HepG2 (cell line): ENCODE results near the gene ZNF33A. TPM values are rescaled to one million over a fixed set of nuclear protein-coding genes. Genes with fewer than 3 reads are reported as not detected.

Experiments
- FOXK2 ChIP-seq: fragments of 450-650 bp; IDR thresholded peaks from 2 replicates; pipeline ENCODE4 v1.6.1; 2016
- GTF2F1 ChIP-seq: fragments of 150-350 bp; IDR thresholded peaks from 2 replicates; pipeline ENCODE4 v1.6.1; 2014; ENCODE audit warnings: low read length
- NONO ChIP-seq, 2 experiments: fragments of 450-650 bp in 1 of 2; sonication (generic) in 1 of 2; formaldehyde crosslinking in 1 of 2; IDR thresholded peaks in 1 of 2; conservative IDR thresholded peaks in 1 of 2; 2 replicates each; pipeline versions ENCODE4 v1.6.1 to v1.8.0; 2017 to 2022; ENCODE audit warnings: mild to moderate bottlenecking in 1 of 2, missing genetic modification reagents in 1 of 2, moderate library complexity in 1 of 2
- SAFB2 ChIP-seq: sonication (generic); formaldehyde crosslinking; IDR thresholded peaks from 2 replicates; pipeline ENCODE4 v1.5.1; 2020; ENCODE audit warnings: missing genetic modification reagents, low read depth, mild to moderate bottlenecking, borderline replicate concordance
- TAF1 ChIP-seq: sonication (generic); formaldehyde crosslinking; IDR thresholded peaks from 2 replicates; pipeline ENCODE4 v1.4.0; 2020; ENCODE audit warnings: missing genetic modification reagents
- ZBTB21 ChIP-seq: sonication (generic); formaldehyde crosslinking; IDR thresholded peaks from 2 replicates; pipeline ENCODE4 v1.4.0; 2020; ENCODE audit warnings: missing genetic modification reagents
- ZNF256 ChIP-seq: sonication (generic); formaldehyde crosslinking; conservative IDR thresholded peaks from 2 replicates; pipeline ENCODE4 v1.4.0; 2020; ENCODE audit warnings: missing genetic modification reagents
- ZNF354B ChIP-seq: sonication (generic); formaldehyde crosslinking; IDR thresholded peaks from 2 replicates; pipeline ENCODE4 v1.8.0; 2022; ENCODE audit warnings: mild to moderate bottlenecking, missing genetic modification reagents
- ZNF713 ChIP-seq: sonication (generic); formaldehyde crosslinking; IDR thresholded peaks from 2 replicates; pipeline ENCODE4 v1.4.0; 2020; ENCODE audit warnings: mild to moderate bottlenecking, missing genetic modification reagents
- ZZZ3 ChIP-seq: sonication (generic); formaldehyde crosslinking; IDR thresholded peaks from 2 replicates; pipeline ENCODE4 v1.4.0; 2020; ENCODE audit warnings: missing genetic modification reagents, mild to moderate bottlenecking, borderline replicate concordance
- polyA plus RNA-seq, 8 experiments: library from polyadenylated mRNA; depleted of rRNA in 3 of 8; stranded (reverse) in 7 of 8; unstranded in 1 of 8; fragments of >200 nt; fragmentation: Illumina TruSeq in 4 of 8; extraction: Trizol in 4 of 8; gene quantifications; 2 replicates each; pipeline versions ENCODE4 v1.2.1 to v1.2.3, GENCODE V29; 2011 to 2016; ENCODE audit warnings: low read depth in 4 of 8, missing spikeins in 1 of 8, mixed read lengths in 1 of 8; ENCODE audit not compliant: insufficient read depth in 1 of 8
- total RNA-seq, 5 experiments: library from RNA; depleted of rRNA; stranded (reverse); fragments of >200 nt; fragmentation: Illumina TruSeq; extraction: Trizol; gene quantifications; 2 replicates each; pipeline ENCODE4 v1.2.3, GENCODE V29; 2016; ENCODE audit warnings: low read depth in 1 of 5
- TF ChIP-seq, protein P1 (sequence below): sonication (generic); formaldehyde crosslinking; IDR thresholded peaks from 2 replicates; pipeline ENCODE4 v1.4.0; 2020; ENCODE audit warnings: missing genetic modification reagents
- TF ChIP-seq, protein P2 (sequence below): sonication (generic); formaldehyde crosslinking; IDR thresholded peaks from 2 replicates; pipeline ENCODE4 v1.5.0; 2020; ENCODE audit warnings: mild to moderate bottlenecking, low read depth, missing genetic modification reagents, borderline replicate concordance
- TF ChIP-seq, protein P3 (sequence below): sonication (generic); formaldehyde crosslinking; IDR thresholded peaks from 2 replicates; pipeline ENCODE4 v1.4.0; 2020; ENCODE audit warnings: missing genetic modification reagents
- TF ChIP-seq, protein P4 (sequence below): sonication (generic); formaldehyde crosslinking; IDR thresholded peaks from 2 replicates; pipeline ENCODE4 v1.5.1; 2020; ENCODE audit warnings: mild to moderate bottlenecking, missing genetic modification reagents, moderate library complexity

Gene ZNF33A
- total and polyA plus RNA-seq, 2 of the 13 experiments (the other 11 are each of a cell fraction or from before 2014, with no cell fraction given) = 13.1 to 22.5 TPM

DNA sequence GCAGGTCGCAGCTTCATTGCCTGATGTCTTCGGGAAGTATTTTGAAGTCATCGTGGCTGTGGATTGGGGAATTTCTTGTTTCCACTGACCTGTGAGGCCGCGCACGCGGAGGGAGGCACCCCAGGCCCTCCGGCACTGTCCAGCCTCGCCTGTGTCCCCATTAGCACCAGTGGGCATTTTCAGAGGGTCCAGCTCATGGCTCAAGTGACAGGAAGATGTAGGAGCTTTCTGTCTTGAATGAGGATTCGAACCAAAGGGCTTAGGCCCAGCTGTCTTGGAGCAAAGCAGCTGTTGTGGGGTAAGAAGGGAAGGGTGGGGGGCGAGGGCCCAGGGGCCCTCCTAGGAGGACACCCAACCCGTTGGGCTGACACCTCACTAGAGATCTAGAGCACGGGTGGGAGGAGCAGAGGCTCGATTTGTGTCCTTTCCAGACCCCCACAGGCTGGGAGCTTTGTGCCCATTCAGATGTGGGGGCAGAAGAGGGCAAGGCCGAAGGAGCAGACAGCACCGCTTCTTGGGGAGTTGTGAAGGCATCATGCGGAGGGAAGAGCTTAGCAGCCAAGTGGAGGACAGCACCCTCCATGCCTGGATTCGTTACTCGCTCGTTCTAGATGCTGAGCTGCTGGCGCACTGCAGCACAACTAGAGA lies 84.6 kb downstream of the ZNF33A start (continued):
- TF ChIP-seq ZNF256 (no peak), ZBTB21 (no peak), ZZZ3 (CRISPR knock-in tag) (no peak), ZNF354B (CRISPR knock-in tag) (0 out of 2 replicates have a peak, but pooled peaks have one; percentile 11), TAF1 (no peak), NONO (IDR thresholded peaks at IDR 0.05) (no peak), NONO (CRISPR knock-in tag; conservative IDR thresholded peaks at IDR 0.05) (peak; percentile 7; the same call in 1 of the 2 replicates), ZNF713 (CRISPR knock-in tag) (0 out of 2 replicates have a peak, but pooled peaks have one; percentile 5), GTF2F1 (no peak), FOXK2 (no peak), SAFB2 (no peak)
- TF ChIP-seq, protein P1, sequence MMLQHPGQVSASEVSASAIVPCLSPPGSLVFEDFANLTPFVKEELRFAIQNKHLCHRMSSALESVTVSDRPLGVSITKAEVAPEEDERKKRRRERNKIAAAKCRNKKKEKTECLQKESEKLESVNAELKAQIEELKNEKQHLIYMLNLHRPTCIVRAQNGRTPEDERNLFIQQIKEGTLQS (CRISPR knock-in tag) = no peak
- TF ChIP-seq, protein P2, sequence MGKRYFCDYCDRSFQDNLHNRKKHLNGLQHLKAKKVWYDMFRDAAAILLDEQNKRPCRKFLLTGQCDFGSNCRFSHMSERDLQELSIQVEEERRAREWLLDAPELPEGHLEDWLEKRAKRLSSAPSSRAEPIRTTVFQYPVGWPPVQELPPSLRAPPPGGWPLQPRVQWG (CRISPR knock-in tag) = no peak
- TF ChIP-seq, protein P3, sequence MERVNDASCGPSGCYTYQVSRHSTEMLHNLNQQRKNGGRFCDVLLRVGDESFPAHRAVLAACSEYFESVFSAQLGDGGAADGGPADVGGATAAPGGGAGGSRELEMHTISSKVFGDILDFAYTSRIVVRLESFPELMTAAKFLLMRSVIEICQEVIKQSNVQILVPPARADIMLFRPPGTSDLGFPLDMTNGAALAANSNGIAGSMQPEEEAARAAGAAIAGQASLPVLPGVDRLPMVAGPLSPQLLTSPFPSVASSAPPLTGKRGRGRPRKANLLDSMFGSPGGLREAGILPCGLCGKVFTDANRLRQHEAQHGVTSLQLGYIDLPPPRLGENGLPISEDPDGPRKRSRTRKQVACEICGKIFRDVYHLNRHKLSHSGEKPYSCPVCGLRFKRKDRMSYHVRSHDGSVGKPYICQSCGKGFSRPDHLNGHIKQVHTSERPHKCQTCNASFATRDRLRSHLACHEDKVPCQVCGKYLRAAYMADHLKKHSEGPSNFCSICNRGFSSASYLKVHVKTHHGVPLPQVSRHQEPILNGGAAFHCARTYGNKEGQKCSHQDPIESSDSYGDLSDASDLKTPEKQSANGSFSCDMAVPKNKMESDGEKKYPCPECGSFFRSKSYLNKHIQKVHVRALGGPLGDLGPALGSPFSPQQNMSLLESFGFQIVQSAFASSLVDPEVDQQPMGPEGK (CRISPR knock-in tag) = 0 out of 2 replicates have a peak, but pooled peaks have one; percentile 17
- TF ChIP-seq, protein P4, sequence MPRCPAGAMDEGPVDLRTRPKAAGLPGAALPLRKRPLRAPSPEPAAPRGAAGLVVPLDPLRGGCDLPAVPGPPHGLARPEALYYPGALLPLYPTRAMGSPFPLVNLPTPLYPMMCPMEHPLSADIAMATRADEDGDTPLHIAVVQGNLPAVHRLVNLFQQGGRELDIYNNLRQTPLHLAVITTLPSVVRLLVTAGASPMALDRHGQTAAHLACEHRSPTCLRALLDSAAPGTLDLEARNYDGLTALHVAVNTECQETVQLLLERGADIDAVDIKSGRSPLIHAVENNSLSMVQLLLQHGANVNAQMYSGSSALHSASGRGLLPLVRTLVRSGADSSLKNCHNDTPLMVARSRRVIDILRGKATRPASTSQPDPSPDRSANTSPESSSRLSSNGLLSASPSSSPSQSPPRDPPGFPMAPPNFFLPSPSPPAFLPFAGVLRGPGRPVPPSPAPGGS (CRISPR knock-in tag) = no peak
